ENCODE data around the gene ADAMTS3.

Gene ADAMTS3

DNA sequence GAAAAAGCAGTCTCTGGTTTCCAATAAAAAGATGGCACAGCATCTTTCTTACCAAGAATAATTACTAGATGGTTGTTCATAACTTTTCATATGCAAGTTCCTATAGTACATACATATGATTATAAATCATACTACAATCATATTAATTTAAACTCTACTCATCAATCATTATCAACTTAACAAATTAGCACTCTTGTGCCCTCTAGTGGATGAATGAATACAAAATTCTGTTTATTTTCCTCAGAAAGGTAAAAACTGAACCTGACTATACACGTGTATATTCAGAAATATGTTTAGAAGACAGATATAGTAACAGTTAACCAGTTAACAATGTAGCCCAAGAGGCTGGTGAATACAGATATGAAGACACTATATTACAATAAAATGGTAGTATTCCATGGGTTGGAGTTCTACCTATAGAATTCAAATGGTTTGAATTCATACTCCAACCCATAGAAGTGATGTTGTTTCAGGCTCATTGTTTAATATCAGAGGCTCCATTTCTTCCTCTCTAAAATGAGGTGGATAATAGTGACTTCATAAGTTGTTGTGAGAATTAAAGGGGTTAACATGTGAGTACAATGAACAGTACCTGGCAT is 100.0 kb downstream of the ADAMTS3 start:
- TF ChIP-seq, protein P1, sequence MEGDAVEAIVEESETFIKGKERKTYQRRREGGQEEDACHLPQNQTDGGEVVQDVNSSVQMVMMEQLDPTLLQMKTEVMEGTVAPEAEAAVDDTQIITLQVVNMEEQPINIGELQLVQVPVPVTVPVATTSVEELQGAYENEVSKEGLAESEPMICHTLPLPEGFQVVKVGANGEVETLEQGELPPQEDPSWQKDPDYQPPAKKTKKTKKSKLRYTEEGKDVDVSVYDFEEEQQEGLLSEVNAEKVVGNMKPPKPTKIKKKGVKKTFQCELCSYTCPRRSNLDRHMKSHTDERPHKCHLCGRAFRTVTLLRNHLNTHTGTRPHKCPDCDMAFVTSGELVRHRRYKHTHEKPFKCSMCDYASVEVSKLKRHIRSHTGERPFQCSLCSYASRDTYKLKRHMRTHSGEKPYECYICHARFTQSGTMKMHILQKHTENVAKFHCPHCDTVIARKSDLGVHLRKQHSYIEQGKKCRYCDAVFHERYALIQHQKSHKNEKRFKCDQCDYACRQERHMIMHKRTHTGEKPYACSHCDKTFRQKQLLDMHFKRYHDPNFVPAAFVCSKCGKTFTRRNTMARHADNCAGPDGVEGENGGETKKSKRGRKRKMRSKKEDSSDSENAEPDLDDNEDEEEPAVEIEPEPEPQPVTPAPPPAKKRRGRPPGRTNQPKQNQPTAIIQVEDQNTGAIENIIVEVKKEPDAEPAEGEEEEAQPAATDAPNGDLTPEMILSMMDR (IDR thresholded peaks at IDR 0.05; ENCODE audit: borderline replicate concordance, control extremely low read depth, extremely low read depth, insufficient read depth, missing control alignments): peak; percentile 20
- no peak for DNase-seq (ENCODE audit: low spot score)
- in situ Hi-C loops (cut with MboI; ENCODE audit: low sequenced_read_pairs, unreplicated experiment): no loop called here

DNA sequence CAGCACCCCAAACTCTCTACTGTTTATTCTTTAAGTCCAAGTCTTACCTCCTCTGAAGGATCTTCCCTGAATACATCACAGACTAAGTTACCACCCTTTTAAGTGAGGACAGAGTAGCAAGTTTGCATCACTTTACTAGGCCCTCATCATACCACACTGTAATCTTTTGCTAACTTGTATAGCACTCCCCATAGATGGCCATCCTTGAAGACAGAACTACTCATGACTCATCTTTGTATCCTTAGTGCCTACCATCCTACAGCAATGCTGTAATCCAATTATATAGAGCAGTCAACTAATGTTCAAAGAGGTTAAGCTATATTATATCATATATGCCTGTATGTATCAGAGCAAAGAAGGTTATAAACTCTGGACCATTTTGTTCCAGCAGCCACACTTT is 101.4 kb downstream of the ADAMTS3 start:
- TF ChIP-seq, protein P1 (IDR thresholded peaks at IDR 0.05; ENCODE audit: borderline replicate concordance, control extremely low read depth, extremely low read depth, insufficient read depth, missing control alignments): no peak
- in situ Hi-C loops (cut with MboI; ENCODE audit: low sequenced_read_pairs, unreplicated experiment): no loop called here
- DNase-seq (ENCODE audit: low spot score): no peak

DNA sequence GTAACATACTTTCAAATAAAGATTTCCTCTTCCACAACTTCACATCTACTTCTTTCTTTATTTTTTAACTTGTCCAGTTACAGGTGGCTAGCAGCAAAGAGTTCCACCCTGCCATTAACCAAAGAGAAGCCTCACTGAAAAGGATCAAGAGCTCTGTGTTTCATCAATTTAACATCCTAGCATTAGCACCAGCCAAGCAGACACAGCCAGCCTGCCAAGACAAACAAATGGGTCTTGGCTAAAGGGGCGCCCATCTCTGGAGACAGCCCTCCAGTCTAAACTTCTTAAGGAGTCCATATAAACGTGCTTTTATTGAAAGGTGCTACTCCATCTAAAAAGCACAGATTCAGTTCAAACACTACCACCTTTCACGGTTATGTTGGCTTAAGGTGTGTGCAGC is 105.3 kb downstream of the ADAMTS3 start:
- in situ Hi-C loops (cut with MboI; ENCODE audit: low sequenced_read_pairs, unreplicated experiment): no loop called here
- DNase-seq (ENCODE audit: low spot score): no peak
- TF ChIP-seq, protein P1 (IDR thresholded peaks at IDR 0.05; ENCODE audit: borderline replicate concordance, control extremely low read depth, extremely low read depth, insufficient read depth, missing control alignments): no peak

DNA sequence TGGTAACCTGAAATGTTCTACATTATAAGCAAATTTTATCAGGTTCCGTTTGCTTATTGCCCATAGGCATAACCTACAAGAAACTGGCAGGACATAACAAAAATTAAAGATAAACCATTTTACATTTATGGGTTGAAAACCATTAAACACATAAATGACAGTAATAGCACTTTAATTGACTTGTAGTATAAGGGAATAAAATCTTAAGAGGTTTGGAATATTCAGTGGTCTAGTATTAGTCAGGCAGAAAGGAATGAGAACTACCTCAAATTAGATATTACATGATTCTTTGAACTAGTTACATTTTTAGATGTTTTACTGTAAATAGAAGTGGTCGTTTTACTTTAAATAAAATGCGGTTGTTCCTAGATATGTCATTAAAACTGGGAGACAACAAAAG is 111.9 kb downstream of the ADAMTS3 start:
- TF ChIP-seq, protein P1 (IDR thresholded peaks at IDR 0.05; ENCODE audit: borderline replicate concordance, control extremely low read depth, extremely low read depth, insufficient read depth, missing control alignments): no peak
- no peak for DNase-seq (ENCODE audit: low spot score)
- in situ Hi-C loops (cut with MboI; ENCODE audit: low sequenced_read_pairs, unreplicated experiment): no loop called here

DNA sequence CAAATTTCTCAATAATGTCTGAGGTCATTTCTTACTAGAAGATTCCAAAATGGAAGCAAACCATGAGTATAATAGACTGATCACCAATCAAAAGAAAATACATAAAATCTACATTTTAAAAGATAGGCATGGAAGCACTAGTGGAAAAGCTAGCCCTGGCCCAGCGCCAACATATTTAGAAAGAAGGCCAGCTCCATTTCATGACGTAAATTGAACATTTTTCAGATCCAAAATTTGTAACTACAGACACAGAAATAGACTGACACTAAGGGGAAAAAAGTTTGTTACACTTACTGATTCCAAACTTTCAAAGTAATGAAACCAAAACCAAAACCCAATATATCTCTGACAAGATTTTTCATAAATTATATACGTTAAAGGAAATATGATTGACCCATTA is 117.7 kb downstream of the ADAMTS3 start:
- no peak for DNase-seq (ENCODE audit: low spot score)
- TF ChIP-seq, protein P1 (IDR thresholded peaks at IDR 0.05; ENCODE audit: borderline replicate concordance, control extremely low read depth, extremely low read depth, insufficient read depth, missing control alignments): no peak
- in situ Hi-C loops (cut with MboI; ENCODE audit: low sequenced_read_pairs, unreplicated experiment): no loop called here

DNA sequence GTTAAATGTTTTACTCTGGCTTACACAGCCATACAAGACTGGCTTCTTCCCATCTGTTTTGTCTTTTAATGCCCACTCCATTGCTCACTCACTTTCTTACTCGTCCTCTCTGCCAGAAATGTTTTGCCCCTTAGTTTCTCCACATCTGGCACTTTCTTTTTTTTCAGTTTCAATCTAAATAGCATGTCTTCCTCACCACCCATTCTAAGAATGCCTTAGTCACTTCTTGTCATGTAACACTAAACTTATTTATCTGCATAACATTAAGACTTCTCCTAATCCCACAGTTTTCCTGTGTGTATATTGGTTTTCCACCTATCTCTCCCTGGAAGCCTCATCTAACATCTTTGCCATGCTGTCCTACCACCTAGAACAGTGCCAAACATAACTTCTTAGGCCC is 119.3 kb downstream of the ADAMTS3 start:
- DNase-seq (ENCODE audit: low spot score): no peak
- in situ Hi-C loops (cut with MboI; ENCODE audit: low sequenced_read_pairs, unreplicated experiment): no loop called here
- TF ChIP-seq, protein P1 (IDR thresholded peaks at IDR 0.05; ENCODE audit: borderline replicate concordance, control extremely low read depth, extremely low read depth, insufficient read depth, missing control alignments): no peak
